Measurements from ENCODE around the gene PTPN11. TPM values are rescaled to one million over a fixed set of nuclear protein-coding genes. Genes with fewer than 3 reads are reported as not detected.
A peak's percentile ranks its signal among the peaks of the same experiment; 100 is the strongest.

PTPN11 gene
- total and polyA plus RNA-seq, 2 donors (not counting 3 experiments of a cell fraction or from before 2014, with no cell fraction given) = 36.5 to 107 TPM

DNA sequence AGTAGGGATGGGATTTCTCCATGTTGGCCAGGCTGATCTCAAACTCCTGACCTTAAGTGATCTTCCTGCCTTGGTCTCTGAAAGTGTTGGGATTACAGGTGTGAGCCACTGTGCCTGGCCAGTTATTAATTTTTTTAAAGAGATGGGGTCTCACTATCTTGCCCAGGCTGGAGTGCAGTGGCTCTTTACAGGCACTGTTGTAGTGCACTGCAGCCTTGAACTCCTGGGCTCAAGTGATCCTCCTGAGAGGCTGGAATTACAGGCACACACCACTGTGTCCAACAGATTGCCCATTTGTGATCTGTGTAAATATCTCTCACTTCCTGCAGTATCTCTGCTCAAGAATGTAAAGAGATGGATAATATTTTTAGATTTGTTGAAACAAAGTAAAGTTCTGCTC is 45.9 kb downstream of the PTPN11 start:
- Histone ChIP-seq H3K36me3 (ENCODE audit: control insufficient read depth in 2 of 2, extremely low read depth in 1 of 2, insufficient read depth in 2 of 2, low read length in 2 of 2) (peaks cover 5 to 7% of the 10 kb centered on the region in 2 experiments), H3K4me2 (ENCODE audit: insufficient read depth, low read length) (no peak overlapping the region), H3K9ac (replicated peaks; ENCODE audit: extremely low read depth, insufficient read depth, low read length) (no peak overlapping the region), H3K9me3 (replicated peaks; ENCODE audit: control insufficient read depth, insufficient read depth, low read length) (no peaks in the 10 kb centered on the region), H3K27me3 (ENCODE audit: control insufficient read depth in 2 of 2, insufficient read depth in 2 of 2, low read length in 2 of 2) (no peaks in the 10 kb centered on the region), H3K4me3 (replicated peaks in 1 of 3; ENCODE audit: insufficient read depth in 1 of 3, low read depth in 1 of 3, low read length in 3 of 3) (no peak overlapping the region), H3K9me1 (replicated peaks; ENCODE audit: control insufficient read depth, extremely low read depth, insufficient read depth, low read length) (no peaks in the 10 kb centered on the region), H4K20me1 (replicated peaks; ENCODE audit: control insufficient read depth, extremely low read depth, insufficient read depth, low read length) (no peaks in the 10 kb centered on the region), H2AFZ (ENCODE audit: low read depth, low read length) (no peak overlapping the region), H3K27ac (ENCODE audit: insufficient read depth, low read depth, low read length) (no peak overlapping the region), H3K4me1 (ENCODE audit: control insufficient read depth, extremely low read depth, insufficient read depth, low read length) (no peaks in the 10 kb centered on the region), H3K79me2 (ENCODE audit: control insufficient read depth, insufficient read depth, low read length) (no peaks in the 10 kb centered on the region)
- intact Hi-C loops (cut with micrococcal nuclease) (no loop called here), dilution Hi-C loops (cut with MboI; ENCODE audit: extremely low pct_ligation_motif_present, low sequenced_read_pairs) (no loop called here)
- FAIRE-seq (peak; percentile 15), DNase-seq (ENCODE audit: low read depth, low spot score) (no peak)
- CTCF ChIA-PET = no interaction called here
- POLR2A ChIA-PET = no interaction called here
- no peak for TF ChIP-seq POLR2AphosphoS5 (IDR thresholded peaks at IDR 0.05; ENCODE audit: insufficient read depth, low read depth, low read length)
- TF ChIP-seq POLR2A (IDR thresholded peaks at IDR 0.05; ENCODE audit: low read depth, low read length) = no peak
- TF ChIP-seq FOS (IDR thresholded peaks at IDR 0.05; ENCODE audit: borderline replicate concordance, insufficient read depth, low read length) = no peak
- TF ChIP-seq EZH2 (IDR thresholded peaks at IDR 0.05; ENCODE audit: borderline replicate concordance, low read depth, low read length, severe bottlenecking) = no peak
- no peak for TF ChIP-seq JUN (IDR thresholded peaks at IDR 0.05; ENCODE audit: borderline replicate concordance, insufficient read depth, insufficient read length, low read depth)
- no peak for TF ChIP-seq GATA2 (IDR thresholded peaks at IDR 0.05; ENCODE audit: insufficient read depth, insufficient read length, low read depth, low read length)
- TF ChIP-seq, protein P1, sequence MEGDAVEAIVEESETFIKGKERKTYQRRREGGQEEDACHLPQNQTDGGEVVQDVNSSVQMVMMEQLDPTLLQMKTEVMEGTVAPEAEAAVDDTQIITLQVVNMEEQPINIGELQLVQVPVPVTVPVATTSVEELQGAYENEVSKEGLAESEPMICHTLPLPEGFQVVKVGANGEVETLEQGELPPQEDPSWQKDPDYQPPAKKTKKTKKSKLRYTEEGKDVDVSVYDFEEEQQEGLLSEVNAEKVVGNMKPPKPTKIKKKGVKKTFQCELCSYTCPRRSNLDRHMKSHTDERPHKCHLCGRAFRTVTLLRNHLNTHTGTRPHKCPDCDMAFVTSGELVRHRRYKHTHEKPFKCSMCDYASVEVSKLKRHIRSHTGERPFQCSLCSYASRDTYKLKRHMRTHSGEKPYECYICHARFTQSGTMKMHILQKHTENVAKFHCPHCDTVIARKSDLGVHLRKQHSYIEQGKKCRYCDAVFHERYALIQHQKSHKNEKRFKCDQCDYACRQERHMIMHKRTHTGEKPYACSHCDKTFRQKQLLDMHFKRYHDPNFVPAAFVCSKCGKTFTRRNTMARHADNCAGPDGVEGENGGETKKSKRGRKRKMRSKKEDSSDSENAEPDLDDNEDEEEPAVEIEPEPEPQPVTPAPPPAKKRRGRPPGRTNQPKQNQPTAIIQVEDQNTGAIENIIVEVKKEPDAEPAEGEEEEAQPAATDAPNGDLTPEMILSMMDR (IDR thresholded peaks at IDR 0.05; ENCODE audit: extremely low read depth in 1 of 2, insufficient read depth in 1 of 2, low read depth in 1 of 2, low read length in 2 of 2) = no peak
- no peak for TF ChIP-seq MYC (IDR thresholded peaks at IDR 0.05; ENCODE audit: low read depth, low read length)
- TF ChIP-seq, protein P2, sequence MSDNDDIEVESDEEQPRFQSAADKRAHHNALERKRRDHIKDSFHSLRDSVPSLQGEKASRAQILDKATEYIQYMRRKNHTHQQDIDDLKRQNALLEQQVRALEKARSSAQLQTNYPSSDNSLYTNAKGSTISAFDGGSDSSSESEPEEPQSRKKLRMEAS (IDR thresholded peaks at IDR 0.05; ENCODE audit: insufficient read depth, insufficient read length) = no peak
- BruUV-seq (replicated peaks) = no TSS peak
